H9 (cell line): ENCODE data around the gene YIPF3. TPM values are rescaled to one million over a fixed set of nuclear protein-coding genes. Genes with fewer than 3 reads are reported as not detected.
A peak's percentile ranks its signal among the peaks of the same experiment; 100 is the strongest.

Source experiments
- DNase-seq: peaks from one replicate; pipeline ENCODE4 v3.0.0-alpha.2; 2017
- H2AFZ ChIP-seq: one replicate; pipeline ENCODE4 v1.6.1; 2013; ENCODE audit warnings: mild to moderate bottlenecking, low read length, control low read depth, moderate library complexity
- H2AK5ac ChIP-seq: 2 replicates; pipeline ENCODE4 v1.6.1; 2013; ENCODE audit warnings: low read length, control low read depth, mixed read lengths; ENCODE audit not compliant: insufficient read length
- H2BK120ac ChIP-seq: one replicate; pipeline ENCODE4 v1.6.1; 2013; ENCODE audit warnings: low read depth, mild to moderate bottlenecking, low read length, control low read depth, inconsistent platforms; ENCODE audit not compliant: poor library complexity, severe bottlenecking
- H2BK12ac ChIP-seq: 2 replicates; pipeline ENCODE4 v1.6.1; 2013; ENCODE audit warnings: low read length, control low read depth, mixed read lengths, low read depth; ENCODE audit not compliant: insufficient read length
- H2BK15ac ChIP-seq: 2 replicates; pipeline ENCODE4 v1.6.1; 2013; ENCODE audit warnings: low read depth, low read length, control low read depth
- H2BK20ac ChIP-seq: one replicate; pipeline ENCODE4 v1.6.1; 2013; ENCODE audit warnings: low read depth, mild to moderate bottlenecking, low read length, control low read depth, inconsistent platforms; ENCODE audit not compliant: poor library complexity, severe bottlenecking
- H2BK5ac ChIP-seq: 2 replicates; pipeline ENCODE4 v1.6.1; 2013; ENCODE audit warnings: low read length, control low read depth, mixed read lengths; ENCODE audit not compliant: insufficient read length
- H3K14ac ChIP-seq: 2 replicates; pipeline ENCODE4 v1.6.1; 2013; ENCODE audit warnings: low read length, control low read depth; ENCODE audit not compliant: insufficient read depth
- H3K18ac ChIP-seq: 2 replicates; pipeline ENCODE4 v1.6.1; 2013; ENCODE audit warnings: low read depth, mild to moderate bottlenecking, mixed read lengths, low read length, control low read depth; ENCODE audit not compliant: insufficient read length
- H3K23ac ChIP-seq: 2 replicates; pipeline ENCODE4 v1.6.1; 2013; ENCODE audit warnings: low read length, control low read depth, mixed read lengths, low read depth; ENCODE audit not compliant: insufficient read length
- H3K23me2 ChIP-seq: 2 replicates; pipeline ENCODE4 v1.6.1; 2013; ENCODE audit warnings: low read depth, mild to moderate bottlenecking, mixed read lengths, low read length, control low read depth; ENCODE audit not compliant: insufficient read length, poor library complexity, severe bottlenecking
- H3K27ac ChIP-seq: 2 replicates; pipeline ENCODE4 v1.5.1; 2013; ENCODE audit warnings: low read length, control low read depth, mixed read lengths, low read depth; ENCODE audit not compliant: insufficient read length
- H3K27me3 ChIP-seq: 2 replicates; pipeline ENCODE4 v1.6.1; 2013; ENCODE audit warnings: low read length, control low read depth, inconsistent platforms; ENCODE audit not compliant: insufficient read depth
- H3K4ac ChIP-seq: 2 replicates; pipeline ENCODE4 v1.6.1; 2013; ENCODE audit warnings: low read depth, mild to moderate bottlenecking, control low read depth, inconsistent platforms, low read length, moderate library complexity
- H3K4me1 ChIP-seq: 2 replicates; pipeline ENCODE4 v1.6.1; 2013; ENCODE audit warnings: low read length, control low read depth, inconsistent platforms; ENCODE audit not compliant: insufficient read depth
- H3K4me2 ChIP-seq: 2 replicates; pipeline ENCODE4 v1.6.1; 2013; ENCODE audit warnings: low read length, control low read depth, mixed read lengths; ENCODE audit not compliant: insufficient read length, insufficient read depth
- H3K56ac ChIP-seq: 2 replicates; pipeline ENCODE4 v1.6.1; 2013; ENCODE audit warnings: low read depth, mild to moderate bottlenecking, mixed read lengths, low read length, control low read depth; ENCODE audit not compliant: insufficient read length
- H3K79me1 ChIP-seq: 2 replicates; pipeline ENCODE4 v1.6.1; 2013; ENCODE audit warnings: low read depth, mild to moderate bottlenecking, moderate library complexity, low read length, control low read depth, inconsistent platforms; ENCODE audit not compliant: insufficient read depth, poor library complexity, severe bottlenecking
- H3K79me2 ChIP-seq: 2 replicates; pipeline ENCODE4 v1.6.1; 2013; ENCODE audit warnings: low read length, control low read depth, inconsistent platforms; ENCODE audit not compliant: insufficient read depth
- H3K9ac ChIP-seq: 2 replicates; pipeline ENCODE4 v1.6.1; 2013; ENCODE audit warnings: low read length, control low read depth, mixed read lengths; ENCODE audit not compliant: insufficient read length; ENCODE audit errors: extremely low read depth
- H3K9me3 ChIP-seq: one replicate; pipeline ENCODE4 v1.6.1; 2013; ENCODE audit warnings: low read depth, low read length, inconsistent platforms; ENCODE audit not compliant: control insufficient read depth
- H3T11ph ChIP-seq: one replicate; pipeline ENCODE4 v1.6.1; 2013; ENCODE audit warnings: mild to moderate bottlenecking, low read length, control low read depth, inconsistent platforms
- H4K20me1 ChIP-seq: one replicate; pipeline ENCODE4 v1.6.1; 2013; ENCODE audit not compliant: control insufficient read depth, insufficient read length, insufficient read depth
- H4K5ac ChIP-seq: 2 replicates; pipeline ENCODE4 v1.6.1; 2013; ENCODE audit warnings: low read depth, mild to moderate bottlenecking, mixed read lengths, low read length, control low read depth; ENCODE audit not compliant: insufficient read length
- H4K8ac ChIP-seq: replicated peaks from 2 replicates; pipeline ENCODE4 v1.6.1; 2013; ENCODE audit warnings: low read length, control low read depth, mixed read lengths, low read depth; ENCODE audit not compliant: insufficient read length
- H4K91ac ChIP-seq: 2 replicates; pipeline ENCODE4 v1.6.1; 2013; ENCODE audit warnings: low read depth, mild to moderate bottlenecking, moderate library complexity, mixed read lengths, low read length, control low read depth; ENCODE audit not compliant: insufficient read length
- H3K27ac Mint-ChIP-seq, 3 experiments: 2 replicates in 2 of 3; 3 replicates in 1 of 3; pipeline ENCODE4 v1.8.0; 2020 to 2021; ENCODE audit warnings: mixed read lengths in 3 of 3, mild to moderate bottlenecking in 1 of 3, moderate library complexity in 1 of 3
- H3K27me3 Mint-ChIP-seq: 2 replicates; pipeline ENCODE4 v1.8.0; 2021; ENCODE audit warnings: low read depth, mild to moderate bottlenecking, moderate library complexity, mixed read lengths
- H3K36me3 Mint-ChIP-seq, 3 experiments: 2 replicates in 2 of 3; 3 replicates in 1 of 3; pipeline ENCODE4 v1.8.0; 2020 to 2021; ENCODE audit warnings: low read depth in 3 of 3, mixed read lengths in 3 of 3; ENCODE audit not compliant: insufficient read depth in 1 of 3
- H3K4me1 Mint-ChIP-seq, 2 experiments: 2 replicates each; pipeline ENCODE4 v1.8.0; 2020; ENCODE audit warnings: mixed read lengths in 2 of 2
- H3K4me3 Mint-ChIP-seq, 2 experiments: 2 replicates in 1 of 2; 3 replicates in 1 of 2; pipeline ENCODE4 v1.8.0; 2020 to 2021; ENCODE audit warnings: mild to moderate bottlenecking in 2 of 2, mixed read lengths in 2 of 2, moderate library complexity in 1 of 2
- H3K9me3 Mint-ChIP-seq, 2 experiments: 2 replicates in 1 of 2; 3 replicates in 1 of 2; pipeline ENCODE4 v1.8.0; 2020; ENCODE audit warnings: mild to moderate bottlenecking in 2 of 2, mixed read lengths in 2 of 2, moderate library complexity in 1 of 2
- CTCF ChIP-seq: fragments of 200-600 bp; sonication (generic); conservative IDR thresholded peaks from 3 replicates; pipeline ENCODE4 v1.8.0; 2021; ENCODE audit warnings: antibody characterized with exemption, mild to moderate bottlenecking
- WGBS: extraction: QIAGEN DNeasy Blood & Tissue Kit; methylation state at CpG from one replicate; pipeline ENCODE4 v1.1.7; 2013; ENCODE audit warnings: missing lambda C conversion rate, low lambda C conversion rate, mixed read lengths; ENCODE audit not compliant: insufficient read length; ENCODE audit errors: extremely low coverage; 5-methylcytosine and 5-hydroxymethylcytosine counted together
- total RNA-seq: library from RNA; stranded (reverse); gene quantifications from 2 replicates; pipeline ENCODE4 v1.2.1, GENCODE V29; 2021

The YIPF3 gene
- total RNA-seq, 1 experiment from 2014 or later = 84.5 TPM

- Histone ChIP-seq H4K20me1 (no peaks in the 10 kb centered on the region), H3K9ac (no peak overlapping the region), H3K4me2 (no peak overlapping the region), H3K4ac (no peak overlapping the region), H3K27ac (no peak overlapping the region), H4K8ac (no peak overlapping the region), H3K14ac (no peak overlapping the region), H3T11ph (no peak overlapping the region), H2BK120ac (no peak overlapping the region), H4K5ac (no peak overlapping the region), H3K9me3 (no peaks in the 10 kb centered on the region), H2BK15ac (no peak overlapping the region), H3K79me1 (peaks cover 16% of the 10 kb centered on the region), H2BK20ac (no peak overlapping the region), H3K18ac (no peak overlapping the region), H4K91ac (no peak overlapping the region), H3K27me3 (no peaks in the 10 kb centered on the region), H3K4me1 (peaks cover 6% of the 10 kb centered on the region; the same call in 1 of the 2 replicates), H3K23ac (no peak overlapping the region), H3K79me2 (peaks cover 2% of the 10 kb centered on the region; the same call in 1 of the 2 replicates), H2AK5ac (no peak overlapping the region), H2BK5ac (no peak overlapping the region), H2BK12ac (no peak overlapping the region), H3K23me2 (no peaks in the 10 kb centered on the region), H2AFZ (no peak overlapping the region), H3K56ac (no peak overlapping the region)
- no CpG with 5 or more reads among the region's 6 CpGs for WGBS
- Mint-ChIP-seq H3K36me3 (peaks cover 0 to 4% (median 0%) of the 10 kb centered on the region in 3 experiments; a peak in 3 of 7 replicates), H3K27ac (peak overlapping the region in 1 of 3 experiments; percentile 83; a peak in 1 of 7 replicates), H3K27me3 (no peaks in the 10 kb centered on the region), H3K4me3 (no peak overlapping the region), H3K4me1 (peaks cover 24 to 27% of the 10 kb centered on the region in 2 experiments), H3K9me3 (no peaks in the 10 kb centered on the region)
- no peak for TF ChIP-seq CTCF
- DNase-seq = no peak
Measured at GRCh38 chr6:43490523-43490939, 26.2 kb downstream of the YIPF3 start.
